HepG2 (cell line): ENCODE measurements around the gene ABCB6. TPM values are rescaled to one million over a fixed set of nuclear protein-coding genes. Genes with fewer than 3 reads are reported as not detected.

Experiments
- AHR ChIP-seq: IDR thresholded peaks from 2 replicates; pipeline ENCODE4 v1.6.1; 2018; ENCODE audit warnings: missing genetic modification reagents, missing compliant biosample characterization
- GPN1 ChIP-seq: sonication (generic); formaldehyde crosslinking; IDR thresholded peaks from 2 replicates; pipeline ENCODE4 v1.5.1; 2020; ENCODE audit warnings: missing genetic modification reagents, borderline replicate concordance
- HMG20A ChIP-seq: IDR thresholded peaks from 2 replicates; pipeline ENCODE4 v1.6.1; 2016; ENCODE audit warnings: borderline replicate concordance
- HNF4G ChIP-seq, 2 experiments: sonication (generic) in 1 of 2; formaldehyde crosslinking in 1 of 2; IDR thresholded peaks; 2 replicates each; pipeline versions ENCODE4 v1.4.0 to v1.6.1; 2011 to 2020; ENCODE audit warnings: borderline replicate concordance in 2 of 2, low read depth in 2 of 2, mild to moderate bottlenecking in 2 of 2, low read length in 1 of 2, missing genetic modification reagents in 1 of 2, moderate library complexity in 1 of 2
- MAZ ChIP-seq, 2 experiments: sonication (generic) in 1 of 2; formaldehyde crosslinking in 1 of 2; IDR thresholded peaks; 2 replicates each; pipeline versions ENCODE4 v1.5.0 to v1.6.1; 2012 to 2020; ENCODE audit warnings: low read depth in 2 of 2, mild to moderate bottlenecking in 2 of 2, borderline replicate concordance in 1 of 2, improper control_type of control experiment in 1 of 2, low read length in 1 of 2, missing genetic modification reagents in 1 of 2, moderate library complexity in 1 of 2
- MED1 ChIP-seq: sonication (generic); formaldehyde crosslinking; IDR thresholded peaks from 2 replicates; pipeline ENCODE4 v1.4.0; 2020; ENCODE audit warnings: missing genetic modification reagents
- NR2F1 ChIP-seq, 2 experiments: fragments of 450-650 bp in 1 of 2; formaldehyde crosslinking in 1 of 2; IDR thresholded peaks; 2 replicates each; pipeline versions ENCODE4 v1.5.0 to v1.6.1; 2016 to 2020; ENCODE audit warnings: mild to moderate bottlenecking in 1 of 2, missing compliant biosample characterization in 1 of 2, missing genetic modification reagents in 1 of 2, moderate library complexity in 1 of 2
- TBL1XR1 ChIP-seq: fragments of 150-350 bp; IDR thresholded peaks from 2 replicates; pipeline ENCODE4 v1.6.1; 2014; ENCODE audit warnings: borderline replicate concordance, low read length; ENCODE audit not compliant: partially characterized antibody
- ZNF432 ChIP-seq: sonication (generic); formaldehyde crosslinking; IDR thresholded peaks from 2 replicates; pipeline ENCODE4 v1.5.0; 2020; ENCODE audit warnings: missing genetic modification reagents, mild to moderate bottlenecking, borderline replicate concordance
- ZNF709 ChIP-seq: sonication (generic); formaldehyde crosslinking; IDR thresholded peaks from 2 replicates; pipeline ENCODE4 v1.5.0; 2020; ENCODE audit warnings: mild to moderate bottlenecking, missing genetic modification reagents
- ZSCAN20 ChIP-seq: sonication (generic); formaldehyde crosslinking; IDR thresholded peaks from 2 replicates; pipeline ENCODE4 v1.4.0; 2020; ENCODE audit warnings: missing genetic modification reagents, mild to moderate bottlenecking, borderline replicate concordance
- polyA plus RNA-seq, 8 experiments: library from polyadenylated mRNA; depleted of rRNA in 3 of 8; stranded (reverse) in 7 of 8; unstranded in 1 of 8; fragments of >200 nt; fragmentation: Illumina TruSeq in 4 of 8; extraction: Trizol in 4 of 8; gene quantifications; 2 replicates each; pipeline versions ENCODE4 v1.2.1 to v1.2.3, GENCODE V29; 2011 to 2016; ENCODE audit warnings: low read depth in 4 of 8, missing spikeins in 1 of 8, mixed read lengths in 1 of 8; ENCODE audit not compliant: insufficient read depth in 1 of 8
- total RNA-seq, 5 experiments: library from RNA; depleted of rRNA; stranded (reverse); fragments of >200 nt; fragmentation: Illumina TruSeq; extraction: Trizol; gene quantifications; 2 replicates each; pipeline ENCODE4 v1.2.3, GENCODE V29; 2016; ENCODE audit warnings: low read depth in 1 of 5
- TF ChIP-seq, protein P1 (sequence below), 2 experiments: sonication (generic) in 1 of 2; formaldehyde crosslinking in 1 of 2; IDR thresholded peaks; 2 replicates each; pipeline versions ENCODE4 v1.4.0 to v1.6.1; 2018 to 2020; ENCODE audit warnings: missing genetic modification reagents in 2 of 2, borderline replicate concordance in 1 of 2, low read depth in 1 of 2, mild to moderate bottlenecking in 1 of 2, missing biosample characterization in 1 of 2
- TF ChIP-seq, protein P2 (sequence below), 2 experiments: fragments of 450-650 bp in 1 of 2; sonication (generic) in 1 of 2; formaldehyde crosslinking; IDR thresholded peaks; 2 replicates each; pipeline versions ENCODE4 v1.5.0 to v1.8.0; 2020 to 2022; ENCODE audit warnings: mild to moderate bottlenecking in 1 of 2, missing genetic modification reagents in 1 of 2
- TF ChIP-seq, protein P3 (sequence below): IDR thresholded peaks from 2 replicates; pipeline ENCODE4 v1.6.1; 2016
- TF ChIP-seq, protein P4 (sequence below): sonication (generic); formaldehyde crosslinking; IDR thresholded peaks from 2 replicates; pipeline ENCODE4 v1.4.0; 2020; ENCODE audit warnings: missing genetic modification reagents, low read depth, mild to moderate bottlenecking, borderline replicate concordance
- TF ChIP-seq, protein P5 (sequence below): sonication (generic); formaldehyde crosslinking; IDR thresholded peaks from 2 replicates; pipeline ENCODE4 v1.5.0; 2020; ENCODE audit warnings: missing genetic modification reagents

Gene ABCB6
- total and polyA plus RNA-seq, 2 of the 13 experiments (the other 11 are each of a cell fraction or from before 2014, with no cell fraction given): 91.1 to 137 TPM

DNA sequence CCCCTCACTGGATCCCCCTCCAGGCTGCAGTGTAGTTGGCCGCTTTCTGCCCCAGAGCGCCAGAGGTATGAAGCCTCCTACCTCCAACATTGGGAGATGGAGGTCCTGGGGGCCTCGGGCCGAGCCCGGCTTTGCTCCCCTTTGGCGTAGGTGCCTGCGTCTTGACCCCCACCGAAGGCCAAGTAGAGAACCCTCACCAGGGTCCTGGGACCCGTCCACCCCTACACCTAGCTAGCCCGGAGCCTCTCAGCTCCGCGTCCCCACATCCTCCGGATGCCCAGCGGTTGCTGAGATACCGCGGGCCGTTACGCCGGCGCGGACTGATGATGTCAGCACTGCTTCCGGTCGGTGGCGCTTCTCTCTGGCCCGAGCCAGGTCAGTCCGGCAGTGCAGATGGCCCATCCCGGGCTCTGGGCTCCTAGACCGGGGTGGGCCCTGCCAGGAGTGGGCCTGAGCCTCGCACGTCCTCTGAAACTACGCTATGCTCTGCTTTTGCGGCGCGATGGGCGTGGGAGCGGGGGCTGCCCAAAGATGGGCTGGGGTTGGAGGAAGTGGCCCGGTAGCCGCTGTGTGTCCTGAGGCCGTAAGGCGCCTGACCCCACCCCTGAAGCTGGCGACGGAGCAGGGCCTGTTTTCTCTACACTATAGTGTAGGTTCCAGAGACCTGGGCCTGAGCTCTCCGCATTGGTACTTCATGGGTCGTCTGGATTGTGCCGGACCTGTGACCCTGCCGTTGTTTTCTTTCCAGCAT is 26.6 kb upstream of the ABCB6 start, which contains the start of the genes GLB1L and STK16 (continued):
- TF ChIP-seq, protein P1, sequence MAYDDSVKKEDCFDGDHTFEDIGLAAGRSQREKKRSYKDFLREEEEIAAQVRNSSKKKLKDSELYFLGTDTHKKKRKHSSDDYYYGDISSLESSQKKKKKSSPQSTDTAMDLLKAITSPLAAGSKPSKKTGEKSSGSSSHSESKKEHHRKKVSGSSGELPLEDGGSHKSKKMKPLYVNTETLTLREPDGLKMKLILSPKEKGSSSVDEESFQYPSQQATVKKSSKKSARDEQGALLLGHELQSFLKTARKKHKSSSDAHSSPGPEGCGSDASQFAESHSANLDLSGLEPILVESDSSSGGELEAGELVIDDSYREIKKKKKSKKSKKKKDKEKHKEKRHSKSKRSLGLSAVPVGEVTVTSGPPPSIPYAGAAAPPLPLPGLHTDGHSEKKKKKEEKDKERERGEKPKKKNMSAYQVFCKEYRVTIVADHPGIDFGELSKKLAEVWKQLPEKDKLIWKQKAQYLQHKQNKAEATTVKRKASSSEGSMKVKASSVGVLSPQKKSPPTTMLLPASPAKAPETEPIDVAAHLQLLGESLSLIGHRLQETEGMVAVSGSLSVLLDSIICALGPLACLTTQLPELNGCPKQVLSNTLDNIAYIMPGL (CRISPR knock-in tag; IDR thresholded peaks at IDR 0.05; ENCODE audit: borderline replicate concordance in 1 of 2, low read depth in 1 of 2): peak; percentile 92 to 94
- TF ChIP-seq HMG20A (CRISPR knock-in tag): no peak
- TF ChIP-seq GPN1: no peak
- TF ChIP-seq, protein P2, sequence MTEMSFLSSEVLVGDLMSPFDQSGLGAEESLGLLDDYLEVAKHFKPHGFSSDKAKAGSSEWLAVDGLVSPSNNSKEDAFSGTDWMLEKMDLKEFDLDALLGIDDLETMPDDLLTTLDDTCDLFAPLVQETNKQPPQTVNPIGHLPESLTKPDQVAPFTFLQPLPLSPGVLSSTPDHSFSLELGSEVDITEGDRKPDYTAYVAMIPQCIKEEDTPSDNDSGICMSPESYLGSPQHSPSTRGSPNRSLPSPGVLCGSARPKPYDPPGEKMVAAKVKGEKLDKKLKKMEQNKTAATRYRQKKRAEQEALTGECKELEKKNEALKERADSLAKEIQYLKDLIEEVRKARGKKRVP (CRISPR knock-in tag; IDR thresholded peaks at IDR 0.05): peak in 1 of 2 experiments; percentile 42; a peak in 1 of 4 replicates
- TF ChIP-seq MED1: peak; percentile 92
- peak; percentile 90 for TF ChIP-seq ZSCAN20 (CRISPR knock-in tag)
- TF ChIP-seq ZNF709 (CRISPR knock-in tag): peak; percentile 91
- TF ChIP-seq, protein P3, sequence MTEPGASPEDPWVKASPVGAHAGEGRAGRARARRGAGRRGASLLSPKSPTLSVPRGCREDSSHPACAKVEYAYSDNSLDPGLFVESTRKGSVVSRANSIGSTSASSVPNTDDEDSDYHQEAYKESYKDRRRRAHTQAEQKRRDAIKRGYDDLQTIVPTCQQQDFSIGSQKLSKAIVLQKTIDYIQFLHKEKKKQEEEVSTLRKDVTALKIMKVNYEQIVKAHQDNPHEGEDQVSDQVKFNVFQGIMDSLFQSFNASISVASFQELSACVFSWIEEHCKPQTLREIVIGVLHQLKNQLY: peak; percentile 43; the same call in 1 of the 2 replicates
- no peak for TF ChIP-seq HNF4G (IDR thresholded peaks at IDR 0.05; ENCODE audit: borderline replicate concordance, low read depth, low read length)
- TF ChIP-seq HNF4G (CRISPR knock-in tag; IDR thresholded peaks at IDR 0.05; ENCODE audit: borderline replicate concordance, low read depth): peak; percentile 59; the same call in 1 of the 2 replicates
- no peak for TF ChIP-seq NR2F1 (CRISPR knock-in tag; IDR thresholded peaks at IDR 0.05)
- TF ChIP-seq, protein P4, sequence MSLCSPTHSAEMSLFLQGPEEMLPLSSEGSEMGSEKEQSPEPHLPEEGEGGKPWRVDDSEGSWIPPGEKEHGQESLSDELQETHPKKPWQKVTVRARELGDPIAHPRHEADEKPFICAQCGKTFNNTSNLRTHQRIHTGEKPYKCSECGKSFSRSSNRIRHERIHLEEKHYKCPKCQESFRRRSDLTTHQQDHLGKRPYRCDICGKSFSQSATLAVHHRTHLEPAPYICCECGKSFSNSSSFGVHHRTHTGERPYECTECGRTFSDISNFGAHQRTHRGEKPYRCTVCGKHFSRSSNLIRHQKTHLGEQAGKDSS (CRISPR knock-in tag): peak; percentile 86; the same call in 1 of the 2 replicates
- no peak for TF ChIP-seq MAZ (IDR thresholded peaks at IDR 0.05; ENCODE audit: borderline replicate concordance, low read depth, low read length)
- TF ChIP-seq MAZ (CRISPR knock-in tag; IDR thresholded peaks at IDR 0.05; ENCODE audit: low read depth): peak; percentile 97
- TF ChIP-seq TBL1XR1: peak; percentile 60
- TF ChIP-seq, protein P5, sequence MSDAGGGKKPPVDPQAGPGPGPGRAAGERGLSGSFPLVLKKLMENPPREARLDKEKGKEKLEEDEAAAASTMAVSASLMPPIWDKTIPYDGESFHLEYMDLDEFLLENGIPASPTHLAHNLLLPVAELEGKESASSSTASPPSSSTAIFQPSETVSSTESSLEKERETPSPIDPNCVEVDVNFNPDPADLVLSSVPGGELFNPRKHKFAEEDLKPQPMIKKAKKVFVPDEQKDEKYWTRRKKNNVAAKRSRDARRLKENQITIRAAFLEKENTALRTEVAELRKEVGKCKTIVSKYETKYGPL (CRISPR knock-in tag): 0 out of 2 replicates have a peak, but pooled peaks have one; percentile 54
- no peak for TF ChIP-seq ZNF432
- peak; percentile 46; the same call in 1 of the 2 replicates for TF ChIP-seq AHR (CRISPR knock-in tag)
